GM19099 (cell line): ENCODE measurements around the gene DONSON.

Source experiments
- POLR2A ChIP-seq: IDR thresholded peaks from 3 replicates; pipeline ENCODE4 v1.6.1; 2011; ENCODE audit warnings: low read depth; ENCODE audit not compliant: insufficient read length; ENCODE audit errors: extremely low read depth

DONSON gene

DNA sequence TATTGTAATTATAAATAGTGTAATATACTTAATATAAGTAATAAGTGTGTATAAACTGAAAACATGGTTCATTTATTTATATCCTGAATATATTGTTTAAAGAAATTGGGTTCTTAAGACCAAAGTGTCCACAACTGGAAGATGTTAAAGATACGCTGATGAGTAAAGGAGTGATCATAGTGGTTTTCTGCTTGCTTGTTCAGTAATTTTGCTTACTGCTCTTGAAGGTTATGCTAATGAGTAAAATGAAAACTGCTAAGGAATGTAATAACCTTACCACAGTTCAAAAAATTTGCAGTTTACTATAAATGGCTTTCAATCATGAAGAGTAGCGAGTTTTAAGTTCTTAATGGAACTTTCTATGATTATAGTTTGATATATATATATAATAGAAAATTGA is 22.0 kb downstream of the DONSON start:
- no peak for TF ChIP-seq POLR2A

DNA sequence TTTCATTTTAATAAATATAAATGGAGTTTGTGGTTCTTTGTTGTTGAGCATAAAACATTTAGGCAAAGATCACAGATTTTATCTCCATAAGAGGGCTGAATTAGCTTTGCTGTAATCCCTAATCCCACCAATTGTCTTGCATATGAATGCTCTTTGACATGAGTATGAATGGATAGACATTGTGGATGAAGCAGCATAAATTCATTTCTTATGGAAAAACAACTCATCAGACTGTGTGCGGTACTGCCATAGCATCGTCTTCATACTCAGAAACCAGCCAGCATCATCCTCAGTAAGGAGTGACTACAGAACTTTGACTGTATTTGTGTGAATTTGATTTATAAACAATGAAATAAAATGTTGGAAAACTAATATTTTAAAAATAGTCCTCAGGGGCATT is 26.1 kb downstream of the DONSON start:
- no peak for TF ChIP-seq POLR2A

DNA sequence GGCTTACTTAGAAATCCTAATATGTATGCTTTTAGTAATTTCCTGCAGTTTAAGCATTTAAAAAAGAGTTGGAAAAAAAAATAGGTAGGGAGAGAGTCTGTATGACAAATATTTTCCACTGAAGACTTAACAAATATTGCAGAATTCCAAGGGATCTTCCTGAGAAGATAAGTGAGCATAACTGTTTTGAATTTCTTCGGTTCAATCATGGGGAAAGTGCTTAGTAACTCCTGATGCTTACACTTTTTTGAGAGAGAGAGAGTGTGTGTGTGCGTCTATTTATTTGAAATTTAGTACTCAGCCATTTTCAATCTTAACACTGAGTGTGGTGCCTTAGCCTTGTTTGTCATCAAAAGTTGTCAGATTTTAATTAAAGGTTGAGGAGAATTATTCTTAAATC is 27.1 kb downstream of the DONSON start:
- TF ChIP-seq POLR2A: no peak

DNA sequence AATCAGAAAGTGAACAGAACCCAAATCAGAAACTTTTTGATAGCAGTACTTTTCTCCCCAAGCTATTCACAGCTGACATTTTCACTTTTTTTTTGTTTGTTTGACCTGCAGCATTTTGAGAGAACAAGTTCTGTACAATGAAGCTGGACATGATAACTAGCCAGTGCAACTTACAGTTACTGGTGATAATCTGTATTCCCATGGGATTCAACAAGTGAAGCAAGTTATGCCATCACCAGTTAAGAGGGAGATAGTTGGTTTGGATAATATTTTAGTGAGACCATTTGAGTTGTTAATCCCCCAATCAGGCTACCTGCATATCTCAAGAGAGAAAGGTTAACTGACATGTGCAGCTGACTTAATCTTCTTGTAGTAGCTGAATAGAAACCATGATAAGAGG is 27.5 kb downstream of the DONSON start:
- TF ChIP-seq POLR2A: no peak

DNA sequence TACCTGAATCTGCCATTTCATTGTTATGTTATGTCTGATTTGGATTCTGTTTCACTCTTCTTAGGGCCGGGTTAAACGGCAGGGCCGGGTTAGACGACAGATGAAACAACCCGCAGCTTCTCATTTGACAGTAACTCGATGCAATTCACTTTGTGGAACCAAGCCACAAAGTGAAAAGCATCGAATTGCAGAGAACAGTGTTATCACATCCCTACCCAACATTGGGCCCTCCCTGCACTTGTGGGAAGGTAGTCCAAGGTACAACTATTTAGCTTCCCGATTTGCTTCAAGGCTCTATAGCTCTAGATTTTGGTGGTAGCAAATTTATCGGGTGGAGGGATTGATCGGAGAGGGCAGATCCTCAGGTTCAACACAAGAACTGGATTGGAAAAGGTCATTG is 28.7 kb downstream of the DONSON start:
- no peak for TF ChIP-seq POLR2A

DNA sequence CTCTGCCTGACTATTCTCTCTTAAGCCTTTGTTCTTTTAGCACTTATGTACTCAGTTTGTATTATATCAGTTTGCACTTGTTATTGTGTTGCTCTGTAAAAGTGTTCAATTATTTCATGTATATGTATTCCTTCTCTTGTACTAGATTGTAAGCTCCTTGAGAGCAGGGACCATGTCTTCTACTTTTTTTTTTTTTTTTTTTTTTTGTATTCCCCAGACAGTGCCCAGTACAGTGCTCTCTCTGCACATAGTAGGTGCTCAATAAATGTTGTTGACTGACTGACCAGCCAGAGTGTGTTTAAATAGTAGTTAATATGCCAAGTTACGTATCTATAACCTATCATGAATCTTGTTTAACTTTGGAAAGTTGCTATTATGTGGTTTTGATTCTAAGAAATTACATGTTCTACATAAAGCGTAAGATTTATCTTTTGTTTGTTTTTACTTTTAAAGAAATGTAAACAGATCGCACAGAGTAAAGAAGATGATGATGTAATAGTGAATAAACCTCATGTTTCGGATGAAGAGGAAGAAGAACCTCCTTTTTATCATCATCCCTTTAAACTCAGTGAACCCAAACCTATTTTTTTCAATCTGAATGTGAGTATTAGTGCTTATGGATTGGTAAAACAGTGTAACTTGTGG is 29.6 kb downstream of the DONSON start:
- TF ChIP-seq POLR2A: no peak

DNA sequence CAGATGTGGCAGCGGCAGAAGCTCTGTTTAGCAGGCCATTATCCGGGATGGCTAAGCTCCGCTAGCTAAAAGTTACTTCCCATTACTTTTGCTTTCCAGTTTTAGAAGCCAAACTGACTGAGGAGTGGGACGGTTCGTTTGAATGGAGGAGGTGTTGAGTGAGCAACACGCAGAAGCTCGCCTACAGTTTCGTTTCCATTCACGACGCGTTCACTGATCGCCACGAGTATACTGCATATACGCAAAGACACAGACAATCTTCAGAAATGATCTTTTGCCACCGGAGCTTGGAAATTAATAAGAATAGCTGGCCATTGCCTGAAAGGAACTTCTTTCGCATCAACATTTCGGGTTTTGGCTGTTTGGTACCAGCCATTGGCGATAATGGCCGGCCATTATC is 31.0 kb downstream of the DONSON start:
- no peak for TF ChIP-seq POLR2A

DNA sequence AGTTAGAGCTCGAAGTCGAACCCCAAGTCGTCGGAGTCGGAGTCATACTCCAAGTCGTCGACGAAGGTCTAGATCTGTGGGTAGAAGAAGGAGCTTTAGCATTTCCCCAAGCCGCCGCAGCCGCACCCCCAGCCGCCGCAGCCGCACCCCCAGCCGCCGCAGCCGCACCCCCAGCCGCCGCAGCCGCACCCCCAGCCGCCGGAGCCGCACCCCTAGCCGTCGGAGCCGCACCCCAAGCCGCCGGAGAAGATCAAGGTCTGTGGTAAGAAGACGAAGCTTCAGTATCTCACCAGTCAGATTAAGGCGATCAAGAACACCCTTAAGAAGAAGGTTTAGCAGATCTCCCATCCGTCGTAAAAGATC is 33.5 kb downstream of the DONSON start:
- TF ChIP-seq POLR2A: no peak

DNA sequence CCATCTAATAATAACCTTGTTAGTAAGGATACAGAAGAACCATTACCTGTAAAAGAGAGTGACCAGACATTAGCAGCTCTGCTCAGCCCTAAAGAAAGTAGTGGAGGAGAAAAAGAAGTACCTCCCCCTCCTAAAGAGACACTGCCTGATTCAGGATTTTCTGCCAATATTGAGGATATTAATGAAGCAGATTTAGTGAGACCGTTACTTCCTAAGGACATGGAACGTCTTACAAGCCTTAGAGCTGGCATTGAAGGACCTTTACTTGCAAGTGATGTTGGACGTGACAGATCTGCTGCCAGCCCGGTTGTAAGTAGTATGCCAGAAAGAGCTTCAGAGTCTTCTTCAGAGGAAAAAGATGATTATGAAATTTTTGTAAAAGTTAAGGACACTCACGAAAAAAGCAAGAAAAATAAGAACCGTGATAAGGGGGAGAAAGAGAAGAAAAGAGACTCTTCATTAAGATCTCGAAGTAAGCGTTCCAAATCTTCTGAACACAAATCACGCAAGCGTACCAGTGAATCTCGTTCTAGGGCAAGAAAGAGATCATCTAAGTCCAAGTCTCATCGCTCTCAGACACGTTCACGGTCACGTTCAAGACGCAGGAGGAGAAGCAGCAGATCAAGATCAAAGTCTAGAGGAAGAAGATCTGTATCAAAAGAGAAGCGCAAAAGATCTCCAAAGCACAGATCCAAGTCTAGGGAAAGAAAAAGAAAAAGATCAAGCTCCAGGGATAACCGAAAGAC is 34.1 kb downstream of the DONSON start:
- TF ChIP-seq POLR2A: no peak

DNA sequence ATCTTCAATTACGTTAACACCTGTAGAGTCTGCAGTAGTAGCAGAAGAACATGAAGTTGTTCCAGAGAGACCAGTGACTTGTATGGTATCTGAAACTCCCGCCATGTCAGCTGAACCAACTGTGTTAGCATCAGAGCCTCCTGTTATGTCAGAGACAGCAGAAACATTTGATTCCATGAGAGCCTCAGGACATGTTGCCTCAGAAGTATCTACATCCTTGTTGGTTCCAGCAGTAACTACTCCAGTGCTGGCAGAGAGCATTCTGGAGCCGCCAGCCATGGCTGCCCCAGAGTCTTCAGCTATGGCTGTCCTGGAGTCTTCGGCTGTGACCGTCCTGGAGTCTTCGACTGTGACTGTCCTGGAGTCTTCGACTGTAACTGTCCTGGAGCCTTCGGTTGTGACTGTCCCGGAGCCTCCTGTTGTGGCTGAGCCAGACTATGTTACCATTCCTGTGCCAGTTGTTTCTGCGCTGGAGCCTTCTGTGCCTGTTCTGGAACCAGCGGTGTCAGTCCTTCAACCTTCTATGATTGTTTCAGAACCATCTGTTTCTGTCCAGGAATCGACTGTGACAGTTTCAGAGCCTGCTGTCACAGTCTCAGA is 35.4 kb downstream of the DONSON start:
- no peak for TF ChIP-seq POLR2A

DNA sequence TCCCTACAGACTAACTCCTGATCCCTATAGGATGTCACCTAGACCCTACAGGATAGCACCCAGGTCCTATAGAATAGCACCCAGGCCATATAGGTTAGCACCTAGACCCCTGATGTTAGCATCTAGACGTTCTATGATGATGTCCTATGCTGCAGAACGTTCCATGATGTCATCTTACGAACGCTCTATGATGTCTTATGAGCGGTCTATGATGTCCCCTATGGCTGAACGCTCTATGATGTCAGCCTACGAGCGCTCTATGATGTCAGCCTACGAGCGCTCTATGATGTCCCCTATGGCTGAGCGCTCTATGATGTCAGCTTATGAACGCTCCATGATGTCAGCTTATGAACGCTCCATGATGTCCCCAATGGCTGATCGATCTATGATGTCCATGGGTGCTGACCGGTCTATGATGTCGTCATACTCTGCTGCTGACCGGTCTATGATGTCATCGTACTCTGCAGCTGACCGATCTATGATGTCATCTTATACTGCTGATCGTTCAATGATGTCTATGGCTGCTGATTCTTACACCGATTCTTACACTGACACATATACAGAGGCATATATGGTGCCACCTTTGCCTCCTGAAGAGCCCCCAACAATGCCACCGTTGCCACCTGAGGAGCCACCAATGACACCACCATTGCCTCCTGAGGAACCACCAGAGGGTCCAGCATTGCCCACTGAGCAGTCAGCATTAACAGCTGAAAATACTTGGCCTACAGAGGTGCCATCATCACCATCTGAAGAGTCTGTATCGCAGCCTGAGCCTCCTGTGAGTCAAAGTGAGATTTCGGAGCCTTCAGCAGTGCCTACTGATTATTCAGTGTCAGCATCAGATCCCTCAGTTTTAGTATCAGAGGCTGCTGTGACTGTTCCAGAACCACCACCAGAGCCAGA is 36.1 kb downstream of the DONSON start:
- no peak for TF ChIP-seq POLR2A

DNA sequence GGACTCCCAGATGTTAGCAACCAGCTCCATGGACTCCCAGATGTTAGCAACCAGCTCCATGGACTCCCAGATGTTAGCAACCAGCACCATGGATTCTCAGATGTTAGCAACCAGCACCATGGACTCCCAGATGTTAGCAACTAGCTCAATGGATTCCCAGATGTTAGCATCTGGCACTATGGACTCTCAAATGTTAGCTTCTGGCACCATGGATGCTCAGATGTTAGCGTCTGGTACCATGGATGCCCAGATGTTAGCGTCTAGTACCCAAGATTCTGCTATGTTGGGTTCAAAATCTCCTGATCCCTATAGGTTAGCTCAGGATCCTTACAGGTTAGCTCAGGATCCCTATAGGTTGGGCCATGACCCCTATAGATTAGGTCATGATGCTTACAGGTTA is 36.8 kb downstream of the DONSON start:
- no peak for TF ChIP-seq POLR2A

DNA sequence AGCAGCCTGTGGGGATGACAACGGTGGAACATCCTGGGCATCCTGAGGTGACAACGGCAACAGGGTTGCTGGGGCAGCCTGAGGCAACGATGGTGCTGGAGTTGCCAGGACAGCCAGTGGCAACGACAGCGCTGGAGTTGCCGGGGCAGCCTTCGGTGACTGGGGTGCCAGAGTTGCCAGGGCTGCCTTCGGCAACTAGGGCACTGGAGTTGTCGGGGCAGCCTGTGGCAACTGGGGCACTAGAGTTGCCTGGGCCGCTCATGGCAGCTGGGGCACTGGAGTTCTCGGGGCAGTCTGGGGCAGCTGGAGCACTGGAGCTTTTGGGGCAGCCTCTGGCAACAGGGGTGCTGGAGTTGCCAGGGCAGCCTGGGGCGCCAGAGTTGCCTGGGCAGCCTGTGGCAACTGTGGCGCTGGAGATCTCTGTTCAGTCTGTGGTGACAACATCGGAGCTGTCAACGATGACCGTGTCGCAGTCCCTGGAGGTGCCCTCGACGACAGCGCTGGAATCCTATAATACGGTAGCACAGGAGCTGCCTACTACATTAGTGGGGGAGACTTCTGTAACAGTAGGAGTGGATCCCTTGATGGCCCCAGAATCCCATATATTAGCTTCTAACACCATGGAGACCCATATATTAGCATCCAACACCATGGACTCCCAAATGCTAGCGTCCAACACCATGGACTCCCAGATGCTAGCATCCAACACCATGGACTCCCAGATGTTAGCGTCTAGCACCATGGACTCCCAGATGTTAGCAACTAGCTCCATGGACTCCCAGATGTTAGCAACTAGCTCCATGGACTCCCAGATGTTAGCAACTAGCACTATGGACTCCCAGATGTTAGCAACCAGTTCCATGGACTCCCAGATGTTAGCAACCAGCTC is 37.5 kb downstream of the DONSON start:
- no peak for TF ChIP-seq POLR2A

DNA sequence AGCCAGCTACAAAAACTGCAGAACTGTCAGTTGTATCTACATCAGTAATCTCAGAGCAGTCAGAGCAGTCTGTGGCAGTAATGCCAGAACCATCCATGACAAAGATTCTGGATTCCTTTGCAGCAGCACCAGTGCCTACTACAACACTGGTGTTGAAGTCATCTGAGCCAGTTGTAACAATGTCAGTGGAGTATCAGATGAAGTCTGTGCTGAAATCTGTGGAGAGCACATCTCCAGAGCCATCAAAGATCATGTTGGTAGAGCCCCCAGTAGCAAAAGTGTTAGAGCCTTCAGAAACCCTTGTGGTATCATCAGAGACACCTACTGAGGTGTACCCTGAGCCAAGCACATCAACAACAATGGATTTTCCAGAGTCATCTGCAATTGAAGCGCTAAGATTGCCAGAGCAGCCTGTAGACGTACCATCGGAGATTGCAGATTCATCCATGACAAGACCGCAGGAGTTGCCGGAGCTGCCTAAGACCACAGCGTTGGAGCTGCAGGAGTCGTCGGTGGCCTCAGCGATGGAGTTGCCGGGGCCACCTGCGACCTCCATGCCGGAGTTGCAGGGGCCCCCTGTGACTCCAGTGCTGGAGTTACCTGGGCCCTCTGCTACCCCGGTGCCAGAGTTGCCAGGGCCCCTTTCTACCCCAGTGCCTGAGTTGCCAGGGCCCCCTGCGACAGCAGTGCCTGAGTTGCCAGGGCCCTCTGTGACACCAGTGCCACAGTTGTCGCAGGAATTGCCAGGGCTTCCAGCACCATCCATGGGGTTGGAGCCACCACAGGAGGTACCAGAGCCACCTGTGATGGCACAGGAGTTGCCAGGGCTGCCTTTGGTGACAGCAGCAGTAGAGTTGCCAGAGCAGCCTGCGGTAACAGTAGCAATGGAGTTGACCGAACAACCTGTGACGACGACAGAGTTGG is 38.4 kb downstream of the DONSON start:
- TF ChIP-seq POLR2A: no peak

DNA sequence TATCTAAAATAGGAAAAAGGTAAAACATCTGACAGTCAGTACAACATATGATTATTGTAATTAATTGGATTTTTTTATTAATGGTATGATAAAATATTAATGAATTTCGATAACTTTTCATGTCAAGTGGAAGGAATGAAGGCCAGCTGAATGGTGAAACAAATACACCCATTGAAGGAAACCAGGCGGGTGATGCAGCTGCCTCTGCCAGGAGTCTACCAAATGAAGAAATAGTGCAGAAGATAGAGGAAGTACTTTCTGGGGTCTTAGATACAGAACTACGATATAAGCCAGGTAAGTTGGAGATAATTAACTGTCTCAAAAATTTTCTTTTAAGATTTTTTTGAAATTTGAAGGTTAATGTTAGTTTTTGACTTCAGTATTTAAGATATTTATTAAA is 42.4 kb downstream of the DONSON start:
- no peak for TF ChIP-seq POLR2A
